Neural progenitor cell (in vitro differentiated cells): Measurements from ENCODE around the gene PRSS8. TPM values are rescaled to one million over a fixed set of nuclear protein-coding genes. Genes with fewer than 3 reads are reported as not detected.

Experiments
- DNase-seq: peaks from one replicate; pipeline ENCODE4 v3.0.0-alpha.2; 2016; ENCODE audit warnings: low spot score
- H2AFZ ChIP-seq: fragments of 200-600 bp; sonication (generic); replicated peaks from 2 replicates; pipeline ENCODE4 v1.6.1; 2016; ENCODE audit warnings: antibody characterized with exemption
- H3F3A ChIP-seq: fragments of 200-600 bp; sonication (generic); 2 replicates; pipeline ENCODE4 v1.6.1; 2016; ENCODE audit warnings: antibody characterized with exemption, low read depth
- H3K27ac ChIP-seq: fragments of 200-600 bp; sonication (generic); 2 replicates; pipeline ENCODE4 v1.5.1; 2016; ENCODE audit warnings: mild to moderate bottlenecking
- H3K27me3 ChIP-seq: fragments of 200-600 bp; sonication (generic); 2 replicates; pipeline ENCODE4 v1.6.1; 2016; ENCODE audit warnings: mild to moderate bottlenecking, moderate library complexity
- H3K36me3 ChIP-seq: fragments of 200-600 bp; sonication (generic); 2 replicates; pipeline ENCODE4 v1.5.1; 2016
- H3K4me1 ChIP-seq: fragments of 200-600 bp; sonication (generic); 2 replicates; pipeline ENCODE4 v1.6.1; 2016; ENCODE audit warnings: mixed run types
- H3K4me2 ChIP-seq: fragments of 200-600 bp; sonication (generic); 2 replicates; pipeline ENCODE4 v1.6.1; 2016
- H3K4me3 ChIP-seq: fragments of 200-600 bp; sonication (generic); 2 replicates; pipeline ENCODE4 v1.5.1; 2016
- H3K79me2 ChIP-seq: fragments of 200-600 bp; sonication (generic); 2 replicates; pipeline ENCODE4 v1.6.1; 2016; ENCODE audit warnings: low read depth
- H3K9ac ChIP-seq: fragments of 200-600 bp; sonication (generic); 2 replicates; pipeline ENCODE4 v1.6.1; 2016
- H3K9me3 ChIP-seq: fragments of 200-600 bp; sonication (generic); 2 replicates; pipeline ENCODE4 v1.5.1; 2016; ENCODE audit warnings: low read depth
- H4K20me1 ChIP-seq: fragments of 200-600 bp; sonication (generic); 2 replicates; pipeline ENCODE4 v1.6.1; 2016; ENCODE audit warnings: low read depth
- H3K27ac Mint-ChIP-seq: 3 replicates; pipeline ENCODE4 v1.8.0; 2021; ENCODE audit warnings: mixed read lengths
- H3K27me3 Mint-ChIP-seq: 2 replicates; pipeline ENCODE4 v1.8.0; 2022; ENCODE audit warnings: low read depth, mild to moderate bottlenecking, inconsistent platforms, moderate library complexity, mixed read lengths; ENCODE audit not compliant: insufficient read depth
- H3K36me3 Mint-ChIP-seq: 3 replicates; pipeline ENCODE4 v1.8.0; 2021; ENCODE audit warnings: mixed read lengths
- H3K4me1 Mint-ChIP-seq: 3 replicates; pipeline ENCODE4 v1.8.0; 2021; ENCODE audit warnings: mixed read lengths
- H3K4me3 Mint-ChIP-seq: 3 replicates; pipeline ENCODE4 v1.8.0; 2021; ENCODE audit warnings: mild to moderate bottlenecking, moderate library complexity, mixed read lengths
- H3K9me3 Mint-ChIP-seq: 3 replicates; pipeline ENCODE4 v1.8.0; 2020; ENCODE audit warnings: mixed read lengths
- CTCF ChIP-seq: fragments of 200-600 bp; sonication (generic); IDR thresholded peaks from 2 replicates; pipeline ENCODE4 v1.5.1; 2017; ENCODE audit warnings: antibody characterized with exemption, mild to moderate bottlenecking
- EZH2 ChIP-seq: fragments of 200-600 bp; sonication (generic); IDR thresholded peaks from 2 replicates; pipeline ENCODE4 v1.6.1; 2017; ENCODE audit warnings: antibody characterized with exemption, mild to moderate bottlenecking, moderate library complexity
- EZH2phosphoT487 ChIP-seq: fragments of 200-600 bp; sonication (generic); IDR thresholded peaks from 2 replicates; pipeline ENCODE4 v1.6.1; 2017; ENCODE audit warnings: antibody characterized with exemption
- total RNA-seq: library from RNA; depleted of rRNA; stranded (reverse); fragments of >200 nt; gene quantifications from 2 replicates; pipeline ENCODE4 v1.2.3, GENCODE V29; 2015; ENCODE audit warnings: low replicate concordance

Gene PRSS8
- total RNA-seq, 1 donor from 2014 or later: 2.7 TPM

GRCh38 chr16:31130899-31131298 is 4.6 kb downstream of the PRSS8 start:
- Histone ChIP-seq H2AFZ (no peak overlapping the region), H3K36me3 (no peaks in the 10 kb centered on the region), H3K4me2 (no peak overlapping the region), H3K79me2 (no peaks in the 10 kb centered on the region), H3F3A (peaks cover 20% of the 10 kb centered on the region), H3K27me3 (no peaks in the 10 kb centered on the region), H3K4me1 (peaks cover 15% of the 10 kb centered on the region), H3K4me3 (no peak overlapping the region), H3K27ac (no peak overlapping the region), H3K9me3 (no peaks in the 10 kb centered on the region), H3K9ac (no peak overlapping the region), H4K20me1 (peaks cover 6% of the 10 kb centered on the region)
- TF ChIP-seq CTCF (no peak), EZH2 (no peak), EZH2phosphoT487 (no peak)
- Mint-ChIP-seq H3K27ac (no peak overlapping the region), H3K4me1 (peaks cover 22% of the 10 kb centered on the region), H3K36me3 (peaks cover 16% of the 10 kb centered on the region), H3K4me3 (no peak overlapping the region), H3K27me3 (peaks cover 4% of the 10 kb centered on the region), H3K9me3 (no peaks in the 10 kb centered on the region)
- no peak for DNase-seq

GRCh38 chr16:31130336-31130891 is 5.1 kb downstream of the PRSS8 start:
- Histone ChIP-seq H3K27ac (no peak overlapping the region), H4K20me1 (peaks cover 6% of the 10 kb centered on the region), H2AFZ (no peak overlapping the region), H3K9me3 (no peaks in the 10 kb centered on the region), H3K9ac (no peak overlapping the region), H3K4me1 (peaks cover 10% of the 10 kb centered on the region), H3K27me3 (no peaks in the 10 kb centered on the region), H3K36me3 (no peaks in the 10 kb centered on the region), H3K4me3 (no peak overlapping the region), H3K79me2 (no peaks in the 10 kb centered on the region), H3F3A (peaks cover 20% of the 10 kb centered on the region), H3K4me2 (no peak overlapping the region)
- peaks cover 4% of the 10 kb centered on the region for H3K27me3 Mint-ChIP-seq
- H3K9me3 Mint-ChIP-seq: no peaks in the 10 kb centered on the region
- peaks cover 18% of the 10 kb centered on the region for H3K36me3 Mint-ChIP-seq
- H3K27ac Mint-ChIP-seq: no peak overlapping the region
- no peak overlapping the region for H3K4me3 Mint-ChIP-seq
- H3K4me1 Mint-ChIP-seq: peaks cover 19% of the 10 kb centered on the region
- TF ChIP-seq EZH2 (no peak), CTCF (no peak), EZH2phosphoT487 (no peak)
- no peak for DNase-seq

GRCh38 chr16:31129568-31130335 is 5.8 kb downstream of the PRSS8 start:
- no peak for TF ChIP-seq CTCF
- no peak for TF ChIP-seq EZH2
- Histone ChIP-seq H3K79me2 (no peaks in the 10 kb centered on the region), H3K27me3 (no peaks in the 10 kb centered on the region), H4K20me1 (peaks cover 6% of the 10 kb centered on the region), H3K4me2 (no peak overlapping the region), H3F3A (peaks cover 13% of the 10 kb centered on the region), H3K27ac (no peak overlapping the region), H3K9ac (no peak overlapping the region), H2AFZ (no peak overlapping the region), H3K4me1 (peaks cover 7% of the 10 kb centered on the region), H3K4me3 (no peak overlapping the region), H3K36me3 (no peaks in the 10 kb centered on the region), H3K9me3 (no peaks in the 10 kb centered on the region)
- no peak overlapping the region for H3K4me3 Mint-ChIP-seq
- peaks cover 18% of the 10 kb centered on the region for H3K36me3 Mint-ChIP-seq
- H3K4me1 Mint-ChIP-seq: peaks cover 14% of the 10 kb centered on the region
- peaks cover 4% of the 10 kb centered on the region for H3K27me3 Mint-ChIP-seq
- no peak for DNase-seq
- no peak overlapping the region for H3K27ac Mint-ChIP-seq
- no peaks in the 10 kb centered on the region for H3K9me3 Mint-ChIP-seq
